K562 (cell line): ENCODE measurements around the gene DYSF. TPM values are rescaled to one million over a fixed set of nuclear protein-coding genes. Genes with fewer than 3 reads are reported as not detected.

Experiments used
- ATAC-seq: fragments of 200-7000 bp; cut with Tn5 transposase; 3 replicates; pipeline ENCODE4 v1.9.1; 2020; ENCODE audit warnings: moderate library complexity
- BruUV-seq: library from RNA; stranded (reverse); fragments of 400-500 nt; replicated peaks from 2 replicates; lab custom pipeline; 2021; lab: Mats Ljungman, UMichigan
- CTCF ChIA-PET: fragments of 300-600 bp; formaldehyde crosslinking; extraction: SDS; loops from one replicate; lab custom pipeline; 2021; ENCODE audit warnings: low intra/inter-chr PET ratio; lab: Yijun Ruan, JAX
- POLR2A ChIA-PET: fragments of 300-600, 350-650 bp; sonication (Branson Sonifier 250); formaldehyde crosslinking; extraction: SDS; loops from one replicate; lab custom pipeline; 2021; ENCODE audit warnings: antibody characterized with exemption, inconsistent platforms; lab: Yijun Ruan, JAX
- DNase-seq, 4 experiments: peaks; one replicate each; pipeline versions ENCODE4 v3.0.0 to v3.0.0-alpha.2; 2011 to 2018; ENCODE audit warnings: low spot score in 3 of 4, mixed read lengths in 3 of 4; ENCODE audit errors: extremely low read depth in 1 of 4
- FAIRE-seq: peaks from 2 replicates; lab custom pipeline; 2011; peaks lifted over from hg19 to GRCh38; lab: Jason Lieb, UNC
- H2AFZ ChIP-seq: 2 replicates; pipeline ENCODE4 v1.6.0; 2011; ENCODE audit warnings: low read depth, low read length, control low read depth, inconsistent platforms
- H3K27ac ChIP-seq: fragments of 200-600 bp; 3 replicates; pipeline ENCODE4 v1.8.0; 2011; ENCODE audit warnings: low read depth, mild to moderate bottlenecking, control low read depth, inconsistent platforms, low read length, moderate library complexity, mixed read lengths; ENCODE audit errors: extremely low read depth
- H3K27me3 ChIP-seq, 2 experiments: fragments of 300-600 bp in 1 of 2; 2 replicates in 1 of 2; 3 replicates in 1 of 2; pipeline versions ENCODE4 v1.6.0 to v1.8.0; 2011; ENCODE audit warnings: inconsistent platforms in 2 of 2, low read length in 2 of 2, mild to moderate bottlenecking in 1 of 2, mixed read lengths in 1 of 2, moderate library complexity in 1 of 2; ENCODE audit not compliant: control insufficient read depth in 2 of 2, insufficient read depth in 2 of 2
- H3K36me3 ChIP-seq: fragments of 300-600 bp; 3 replicates; pipeline ENCODE4 v1.8.0; 2011; ENCODE audit warnings: mild to moderate bottlenecking, low read length, inconsistent platforms; ENCODE audit not compliant: control insufficient read depth, insufficient read depth
- H3K4me1 ChIP-seq, 2 experiments: fragments of 200-600 bp in 1 of 2; replicated peaks in 1 of 2; 2 replicates in 1 of 2; 3 replicates in 1 of 2; pipeline versions ENCODE4 v1.5.1 to v1.8.0; 2011; ENCODE audit warnings: inconsistent platforms in 2 of 2, low read length in 2 of 2, mild to moderate bottlenecking in 1 of 2, mixed read lengths in 1 of 2, moderate library complexity in 1 of 2; ENCODE audit not compliant: control insufficient read depth in 2 of 2, insufficient read depth in 2 of 2
- H3K4me2 ChIP-seq: 2 replicates; pipeline ENCODE4 v1.6.1; 2011; ENCODE audit warnings: low read length, control low read depth, inconsistent platforms, mixed read lengths; ENCODE audit not compliant: insufficient read depth
- H3K4me3 ChIP-seq: fragments of 200-600 bp; sonication (generic), shearing (Covaris generic); 2 replicates; pipeline ENCODE4 v1.5.1; 2016; ENCODE audit warnings: control low read depth, inconsistent platforms
- H3K79me2 ChIP-seq: fragments of 200-600 bp; 3 replicates; pipeline ENCODE4 v1.8.0; 2011; ENCODE audit warnings: low read length, inconsistent platforms; ENCODE audit not compliant: control insufficient read depth, insufficient read depth
- H3K9ac ChIP-seq, 2 experiments: 2 replicates each; pipeline versions ENCODE4 v1.6.0 to v1.6.1; 2011; ENCODE audit warnings: low read depth in 2 of 2, low read length in 2 of 2, control low read depth in 1 of 2, inconsistent platforms in 1 of 2, mild to moderate bottlenecking in 1 of 2, mixed read lengths in 1 of 2; ENCODE audit not compliant: insufficient read depth in 1 of 2
- H3K9me1 ChIP-seq: one replicate; pipeline ENCODE4 v1.6.0; 2011; ENCODE audit warnings: inconsistent platforms, mild to moderate bottlenecking, low read length, moderate library complexity; ENCODE audit not compliant: control insufficient read depth, insufficient read depth
- H3K9me3 ChIP-seq: replicated peaks from 2 replicates; pipeline ENCODE4 v1.5.1; 2011; ENCODE audit warnings: low read depth, low read length, inconsistent platforms; ENCODE audit not compliant: control insufficient read depth, insufficient read depth
- H4K20me1 ChIP-seq: replicated peaks from 2 replicates; pipeline ENCODE4 v1.6.1; 2011; ENCODE audit warnings: low read length, inconsistent platforms, mixed read lengths; ENCODE audit not compliant: control insufficient read depth, insufficient read depth
- CSDE1 ChIP-seq, 2 experiments: fragments of 450-650 bp; IDR thresholded peaks; 2 replicates each; pipeline ENCODE4 v1.6.1; 2016; ENCODE audit warnings: mild to moderate bottlenecking in 1 of 2
- DPF2 ChIP-seq: fragments of 450-650 bp; IDR thresholded peaks from 2 replicates; pipeline ENCODE4 v1.6.1; 2016
- FOXM1 ChIP-seq, 2 experiments: fragments of 450-650 bp in 1 of 2; sonication (generic) in 1 of 2; formaldehyde crosslinking in 1 of 2; IDR thresholded peaks; 2 replicates each; pipeline versions ENCODE4 v1.6.1 to v1.9.0; 2017 to 2022; ENCODE audit warnings: low read depth in 2 of 2, mild to moderate bottlenecking in 2 of 2, missing genetic modification reagents in 1 of 2, moderate library complexity in 1 of 2
- HINFP ChIP-seq: fragments of 450-650 bp; conservative IDR thresholded peaks from 2 replicates; pipeline ENCODE4 v1.6.1; 2016; ENCODE audit warnings: missing genetic modification characterization, low read depth, mild to moderate bottlenecking, control low read depth, missing compliant biosample characterization
- JUN ChIP-seq, 2 experiments: sonication (generic) in 1 of 2; formaldehyde crosslinking in 1 of 2; IDR thresholded peaks; 2 replicates each; pipeline versions ENCODE4 v1.6.1 to v1.8.0; 2012 to 2022; ENCODE audit warnings: borderline replicate concordance in 2 of 2, mild to moderate bottlenecking in 2 of 2, improper control_type of control experiment in 1 of 2, low read depth in 1 of 2, low read length in 1 of 2, missing genetic modification reagents in 1 of 2
- OTX1 ChIP-seq: fragments of 450-650 bp; formaldehyde crosslinking; IDR thresholded peaks from 2 replicates; pipeline ENCODE4 v1.4.0; 2022; ENCODE audit warnings: mild to moderate bottlenecking
- PKNOX1 ChIP-seq: fragments of 450-650 bp; IDR thresholded peaks from 2 replicates; pipeline ENCODE4 v1.6.1; 2016
- RAD51 ChIP-seq: fragments of 450-650 bp; IDR thresholded peaks from 2 replicates; pipeline ENCODE4 v1.7.1; 2016; ENCODE audit warnings: low read depth, mild to moderate bottlenecking, borderline replicate concordance
- SMARCA4 ChIP-seq: fragments of 450-650 bp; IDR thresholded peaks from 2 replicates; pipeline ENCODE4 v1.6.1; 2016
- ZKSCAN3 ChIP-seq: fragments of 250-450 bp; sonication (Bioruptor Pico); IDR thresholded peaks from 2 replicates; pipeline ENCODE4 v1.4.0; 2020
- WGBS: fragments of 100-300 bp; shearing (Covaris generic); methylation state at CpG from one replicate; pipeline ENCODE4 v1.1.6; 2016; ENCODE audit warnings: low coverage, mixed read lengths; ENCODE audit not compliant: insufficient coverage; ENCODE audit errors: missing lambda C conversion rate; 5-methylcytosine and 5-hydroxymethylcytosine counted together
- in situ Hi-C: fragments of 300-500 bp; cut with MboI; formaldehyde crosslinking; loops from 4 replicates; pipeline ENCODE4 v1.15.0; 2018; ENCODE audit warnings: inconsistent platforms, mixed read lengths
- intact Hi-C: fragments of 100-400 bp; cut with micrococcal nuclease; formaldehyde crosslinking; loops from 2 replicates; pipeline ENCODE4 v1.14.2; 2022
- polyA plus RNA-seq, 8 experiments: library from polyadenylated mRNA; depleted of rRNA in 4 of 8; stranded (reverse) in 5 of 8; unstranded in 3 of 8; fragments of >200 nt; fragmentation: Nextera tagmentation in 2 of 8; fragmentation: Illumina TruSeq in 1 of 8; extraction: Ambion mirVana in 2 of 8; extraction: Trizol in 1 of 8; gene quantifications; 2 replicates each; pipeline versions ENCODE4 v1.2.1 to v1.2.3, GENCODE V29; 2011 to 2014; ENCODE audit warnings: inconsistent platforms in 1 of 8, missing spikeins in 1 of 8
- total RNA-seq, 7 experiments: library from RNA; depleted of rRNA in 6 of 7; stranded (reverse); fragments of >200 nt in 6 of 7; fragmentation: Illumina TruSeq in 2 of 7; extraction: Trizol in 2 of 7; gene quantifications; 2 replicates each; pipeline versions ENCODE4 v1.2.1 to v1.2.3, GENCODE V29; 2011 to 2021; ENCODE audit warnings: low replicate concordance in 1 of 7

Gene DYSF
- total and polyA plus RNA-seq, 9 of the 15 experiments (the other 6 are each of a cell fraction or from before 2014, with no cell fraction given), result 0.01 to 0.80 (median 0.29) TPM

GRCh38 chr2:71453404-71454220, at the start of gene DYSF (continued):
- TF ChIP-seq DPF2 (peak; percentile 76), PKNOX1 (peak; percentile 5; the same call in 1 of the 2 replicates)
- TF ChIP-seq, all 486 proteins: peak for 67

DNA sequence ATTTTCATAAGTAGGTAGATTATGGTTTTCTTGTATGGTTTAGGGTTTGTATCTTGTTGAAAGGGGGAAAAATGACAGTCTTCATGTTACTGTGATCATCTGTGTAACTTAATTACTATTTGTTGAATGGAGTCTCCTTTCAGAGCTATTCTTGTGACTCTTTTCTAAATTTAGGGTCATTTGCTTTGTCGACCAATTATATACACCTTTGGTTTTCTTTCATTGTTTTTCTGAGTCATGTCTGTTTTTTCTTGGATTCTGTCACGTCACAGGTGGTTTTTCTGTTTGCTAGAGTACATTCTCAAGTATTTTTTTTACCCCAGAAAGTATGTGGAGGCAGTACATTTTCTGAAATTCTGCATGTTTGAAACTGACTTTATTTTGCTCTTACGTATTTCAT, 43.8 kb upstream of the DYSF start:
- FAIRE-seq, result no peak
- DNase-seq, result no peak
- WGBS, result 90% methylated on average over 3 of the region's 3 CpGs
- no peaks in the 10 kb centered on the region for H3K79me2 ChIP-seq
- intact Hi-C loops (no loop called here), in situ Hi-C loops (no loop called here)
- no peak overlapping the region for H3K9ac ChIP-seq
- H3K27me3 ChIP-seq, result no peaks in the 10 kb centered on the region
- H3K4me2 ChIP-seq, result no peak overlapping the region
- TF ChIP-seq HINFP (tag), result no peak
- no peak for TF ChIP-seq OTX1
- TF ChIP-seq JUN (IDR thresholded peaks at IDR 0.05; ENCODE audit: borderline replicate concordance, low read depth, low read length), result no peak
- no peak for TF ChIP-seq JUN (CRISPR knock-in tag; IDR thresholded peaks at IDR 0.05; ENCODE audit: borderline replicate concordance)
- no peak for TF ChIP-seq ZKSCAN3
- TF ChIP-seq SMARCA4, result no peak
- no peak for TF ChIP-seq RAD51
- TF ChIP-seq CSDE1 (IDR thresholded peaks at IDR 0.05), result no peak
- no peak for TF ChIP-seq FOXM1 (IDR thresholded peaks at IDR 0.05; ENCODE audit: low read depth)
- TF ChIP-seq FOXM1 (CRISPR knock-in tag; IDR thresholded peaks at IDR 0.05; ENCODE audit: low read depth), result no peak
- no peaks in the 10 kb centered on the region for H3K4me1 ChIP-seq
- no peaks in the 10 kb centered on the region for H4K20me1 ChIP-seq
- no peak overlapping the region for H3K4me3 ChIP-seq
- peaks cover 56% of the 10 kb centered on the region for H3K36me3 ChIP-seq
- ATAC-seq, result no peak
- CTCF ChIA-PET, result no interaction called here
- H2AFZ ChIP-seq, result no peak overlapping the region
- no peaks in the 10 kb centered on the region for H3K9me3 ChIP-seq
- BruUV-seq, result no TSS peak
- no peak overlapping the region for H3K27ac ChIP-seq
- POLR2A ChIA-PET, result no interaction called here
- H3K9me1 ChIP-seq, result no peaks in the 10 kb centered on the region
